Vagina (tissue), 2 donors: ENCODE results near the gene TRIM15. TPM values are rescaled to one million over a fixed set of nuclear protein-coding genes. Genes with fewer than 3 reads are reported as not detected.

ENCODE experiments used
- DNase-seq, 2 donors: peaks; one replicate each; pipeline ENCODE4 v3.0.0-alpha.2; 2017; ENCODE audit errors: extremely low spot score in 2 of 2
- H3K27ac ChIP-seq: fragments of 200-600 bp; sonication (generic); one replicate; pipeline ENCODE4 v1.5.1; 2019
- H3K27me3 ChIP-seq: fragments of 200-600 bp; sonication (generic); one replicate; pipeline ENCODE4 v1.5.1; 2019
- H3K36me3 ChIP-seq, 2 donors: fragments of 200-600 bp; sonication (generic); one replicate each; pipeline ENCODE4 v1.5.1; 2017 to 2019
- H3K4me1 ChIP-seq: fragments of 200-600 bp; sonication (generic); one replicate; pipeline ENCODE4 v1.5.1; 2019
- H3K4me3 ChIP-seq, 2 donors: fragments of 200-600 bp; sonication (generic); 1 replicate in 1 of 2; 2 replicates in 1 of 2; pipeline ENCODE4 v1.5.1; 2016 to 2019
- H3K9me3 ChIP-seq: fragments of 200-600 bp; sonication (generic); one replicate; pipeline ENCODE4 v1.5.1; 2019
- CTCF ChIP-seq, 3 experiments: fragments of 450-650 bp in 2 of 3; fragments of 200-600 bp in 1 of 3; sonication (generic) in 1 of 3; IDR thresholded peaks; one replicate each; pipeline ENCODE4 v1.5.1; 2017 to 2019; ENCODE audit warnings: antibody characterized with exemption in 3 of 3, mild to moderate bottlenecking in 2 of 3, moderate library complexity in 2 of 3
- POLR2A ChIP-seq, 2 donors: fragments of 450-650 bp; IDR thresholded peaks; one replicate each; pipeline ENCODE4 v1.6.1; 2017; ENCODE audit warnings: antibody characterized with exemption in 2 of 2, mild to moderate bottlenecking in 2 of 2, moderate library complexity in 2 of 2
- POLR2AphosphoS5 ChIP-seq, 2 donors: sonication (generic); formaldehyde crosslinking; IDR thresholded peaks; one replicate each; pipeline ENCODE4 v1.9.0; 2017; ENCODE audit warnings: antibody characterized with exemption in 2 of 2, mild to moderate bottlenecking in 2 of 2, low read depth in 1 of 2; ENCODE audit not compliant: insufficient read depth in 1 of 2
- intact Hi-C: fragments of 100-400 bp; cut with DNase I; formaldehyde crosslinking; loops from one replicate; pipeline ENCODE4 v1.15.1; 2023
- total RNA-seq: library from RNA; depleted of rRNA; stranded (reverse); fragments of >200 nt; gene quantifications from one replicate; pipeline ENCODE4 v1.2.3, GENCODE V29; 2016

The TRIM15 gene
- total RNA-seq, 1 donor from 2014 or later = not detected

GRCh38 chr6:30211899-30212298, 48.6 kb downstream of the TRIM15 start:
- intact Hi-C loops = no loop called here
- H3K4me1 ChIP-seq = peaks cover 59% of the 10 kb centered on the region
- TF ChIP-seq POLR2AphosphoS5 (IDR thresholded peaks at IDR 0.05; ENCODE audit: insufficient read depth in 1 of 2, low read depth in 1 of 2) = no peak
- TF ChIP-seq CTCF (IDR thresholded peaks at IDR 0.05) = no peak
- TF ChIP-seq POLR2A (IDR thresholded peaks at IDR 0.05) = no peak
- no peaks in the 10 kb centered on the region for H3K36me3 ChIP-seq
- H3K27me3 ChIP-seq = no peaks in the 10 kb centered on the region
- peak overlapping the region; percentile 92 to 94 for H3K4me3 ChIP-seq
- no peaks in the 10 kb centered on the region for H3K9me3 ChIP-seq
- DNase-seq = no peak
- H3K27ac ChIP-seq = peak overlapping the region; percentile 99

GRCh38 chr6:30212865-30213666, 49.7 kb downstream of the TRIM15 start, which contains the start of gene TRIM26:
Gene TRIM26, minus strand, starts transcription at chr6:30213406. Its CDS starts 14,303 bp downstream, at chr6:30199103.
- Histone ChIP-seq H3K9me3 (no peaks in the 10 kb centered on the region), H3K4me1 (peaks cover 47% of the 10 kb centered on the region), H3K27ac (peak within 1 kb of the TSS; percentile 99), H3K27me3 (no peaks in the 10 kb centered on the region), H3K4me3 (peak within 1 kb of the TSS; percentile 92 to 94), H3K36me3 (no peaks in the 10 kb centered on the region)
- peak; percentile 96 to 99 for TF ChIP-seq POLR2AphosphoS5 (IDR thresholded peaks at IDR 0.05; ENCODE audit: insufficient read depth in 1 of 2, low read depth in 1 of 2)
- peak; percentile 90 to 97 for TF ChIP-seq POLR2A (IDR thresholded peaks at IDR 0.05)
- no peak for TF ChIP-seq CTCF (IDR thresholded peaks at IDR 0.05)
- peak; percentile 98 to 99 for DNase-seq
- intact Hi-C loops = no loop called here

GRCh38 chr6:30213667-30213956, 50.3 kb downstream of the TRIM15 start:
- no peak for DNase-seq
- Histone ChIP-seq H3K4me1 (peaks cover 44% of the 10 kb centered on the region), H3K4me3 (peak overlapping the region; percentile 92 to 94), H3K9me3 (no peaks in the 10 kb centered on the region), H3K27ac (peak overlapping the region; percentile 99), H3K27me3 (no peaks in the 10 kb centered on the region), H3K36me3 (no peaks in the 10 kb centered on the region)
- intact Hi-C loops = no loop called here
- TF ChIP-seq POLR2A (IDR thresholded peaks at IDR 0.05) (no peak), POLR2AphosphoS5 (IDR thresholded peaks at IDR 0.05; ENCODE audit: insufficient read depth in 1 of 2, low read depth in 1 of 2) (no peak), CTCF (IDR thresholded peaks at IDR 0.05) (no peak)

GRCh38 chr6:30213957-30214656, 50.8 kb downstream of the TRIM15 start:
- Histone ChIP-seq H3K4me3 (peak overlapping the region; percentile 92 to 94), H3K27me3 (no peaks in the 10 kb centered on the region), H3K36me3 (no peaks in the 10 kb centered on the region), H3K9me3 (no peaks in the 10 kb centered on the region), H3K27ac (peak overlapping the region; percentile 99), H3K4me1 (peaks cover 41% of the 10 kb centered on the region)
- peak in 1 of 2 donors; percentile 38 for TF ChIP-seq POLR2A (IDR thresholded peaks at IDR 0.05)
- TF ChIP-seq POLR2AphosphoS5 (IDR thresholded peaks at IDR 0.05; ENCODE audit: insufficient read depth in 1 of 2, low read depth in 1 of 2) = peak; percentile 23 to 53
- TF ChIP-seq CTCF (IDR thresholded peaks at IDR 0.05) = no peak
- peak in 1 of 2 donors; percentile 91 for DNase-seq
- intact Hi-C loops = no loop called here

GRCh38 chr6:30214657-30214982, 51.3 kb downstream of the TRIM15 start:
- H3K27ac ChIP-seq = peak overlapping the region; percentile 99
- H3K36me3 ChIP-seq = no peaks in the 10 kb centered on the region
- no peaks in the 10 kb centered on the region for H3K9me3 ChIP-seq
- H3K4me3 ChIP-seq = peak overlapping the region; percentile 92 to 94
- no peaks in the 10 kb centered on the region for H3K27me3 ChIP-seq
- no peak for DNase-seq
- TF ChIP-seq POLR2AphosphoS5 (IDR thresholded peaks at IDR 0.05; ENCODE audit: insufficient read depth in 1 of 2, low read depth in 1 of 2) (no peak), CTCF (IDR thresholded peaks at IDR 0.05) (no peak), POLR2A (IDR thresholded peaks at IDR 0.05) (no peak)
- peaks cover 36% of the 10 kb centered on the region for H3K4me1 ChIP-seq
- intact Hi-C loops = no loop called here
